ENCODE measurements around the gene ELP4. TPM values are rescaled to one million over a fixed set of nuclear protein-coding genes. Genes with fewer than 3 reads are reported as not detected.

ELP4 gene
- total RNA-seq, 6 experiments from 2014 or later, result 7.3 to 16.4 (median 9.2) TPM

GRCh38 chr11:31636983-31637382 is 127.4 kb downstream of the ELP4 start:
- H3K27ac ChIP-seq, result no peak overlapping the region
- peaks cover 0 to 9% (median 0%) of the 10 kb centered on the region in 4 donors for H3K4me1 ChIP-seq
- no peak for DNase-seq
- TF ChIP-seq CTCF (IDR thresholded peaks at IDR 0.05) (no peak), POLR2A (IDR thresholded peaks at IDR 0.05) (no peak)
- intact Hi-C loops (cut with DNase I), result no loop called here
- WGBS (ENCODE audit: insufficient coverage, low coverage, low lambda C conversion rate, missing lambda C conversion rate), result 82% methylated on average over 4 of the region's 4 CpGs
- no peaks in the 10 kb centered on the region for H3K36me3 ChIP-seq
- H3K9me3 ChIP-seq, result no peaks in the 10 kb centered on the region
- H3K27me3 ChIP-seq, result no peaks in the 10 kb centered on the region
- ATAC-seq, result no peak
- no peak overlapping the region for H3K4me3 ChIP-seq

- intact Hi-C loops (cut with DNase I), result no loop called here
- H3K4me3 ChIP-seq, result no peak overlapping the region
- no peaks in the 10 kb centered on the region for H3K36me3 ChIP-seq
- peaks cover 0 to 9% (median 0%) of the 10 kb centered on the region in 4 donors for H3K4me1 ChIP-seq
- TF ChIP-seq CTCF (IDR thresholded peaks at IDR 0.05) (no peak), POLR2A (IDR thresholded peaks at IDR 0.05) (no peak)
- H3K27me3 ChIP-seq, result no peaks in the 10 kb centered on the region
- peak in 1 of 3 donors; percentile 50 for DNase-seq
- no peak overlapping the region for H3K27ac ChIP-seq
- ATAC-seq, result peak; percentile 67 to 99 (median 84)
- H3K9me3 ChIP-seq, result no peaks in the 10 kb centered on the region
These were observed 131.0 kb downstream of the ELP4 start for GRCh38 chr11:31640611-31641010.

GRCh38 chr11:31641477-31642062 is 132.0 kb downstream of the ELP4 start:
- Histone ChIP-seq H3K4me1 (peaks cover 0 to 9% (median 0%) of the 10 kb centered on the region in 4 donors), H3K27me3 (no peaks in the 10 kb centered on the region), H3K9me3 (no peaks in the 10 kb centered on the region), H3K4me3 (no peak overlapping the region), H3K27ac (no peak overlapping the region), H3K36me3 (no peaks in the 10 kb centered on the region)
- ATAC-seq (peak; percentile 51 to 71 (median 63)), DNase-seq (peak in 2 of 3 donors; percentile 14 to 39)
- intact Hi-C loops (cut with DNase I), result no loop called here
- TF ChIP-seq CTCF (IDR thresholded peaks at IDR 0.05) (peak; percentile 31 to 56 (median 52)), POLR2A (IDR thresholded peaks at IDR 0.05) (no peak)
- WGBS (ENCODE audit: insufficient coverage, low coverage, low lambda C conversion rate, missing lambda C conversion rate), result 79% methylated on average over 3 of the region's 3 CpGs

- 80% methylated on average over 1 of the region's 1 CpG for WGBS (ENCODE audit: insufficient coverage, low coverage, low lambda C conversion rate, missing lambda C conversion rate)
- Histone ChIP-seq H3K9me3 (no peaks in the 10 kb centered on the region), H3K36me3 (no peaks in the 10 kb centered on the region), H3K4me3 (no peak overlapping the region), H3K4me1 (peaks cover 0 to 9% (median 0%) of the 10 kb centered on the region in 4 donors), H3K27ac (no peak overlapping the region), H3K27me3 (no peaks in the 10 kb centered on the region)
- intact Hi-C loops (cut with DNase I), result no loop called here
- no peak for TF ChIP-seq POLR2A (IDR thresholded peaks at IDR 0.05)
- no peak for TF ChIP-seq CTCF (IDR thresholded peaks at IDR 0.05)
- no peak for ATAC-seq
- DNase-seq, result no peak
These were observed 134.3 kb downstream of the ELP4 start for GRCh38 chr11:31643857-31644256.

GRCh38 chr11:31645747-31646146 is 136.2 kb downstream of the ELP4 start:
- ATAC-seq, result no peak
- DNase-seq, result no peak

More at GRCh38 chr11:31645747-31646146, 136.2 kb downstream of the ELP4 start:
- no peak for TF ChIP-seq POLR2A (IDR thresholded peaks at IDR 0.05)
- no peak for TF ChIP-seq CTCF (IDR thresholded peaks at IDR 0.05)
- H3K27ac ChIP-seq, result no peak overlapping the region
- no peaks in the 10 kb centered on the region for H3K27me3 ChIP-seq
- H3K4me3 ChIP-seq, result no peak overlapping the region
- H3K9me3 ChIP-seq, result no peaks in the 10 kb centered on the region
- intact Hi-C loops (cut with DNase I), result no loop called here
- H3K4me1 ChIP-seq, result peaks cover 0 to 4% (median 0%) of the 10 kb centered on the region in 4 donors
- H3K36me3 ChIP-seq, result no peaks in the 10 kb centered on the region
